Measurements from ENCODE around the gene SLFNL1.

Gene SLFNL1

DNA sequence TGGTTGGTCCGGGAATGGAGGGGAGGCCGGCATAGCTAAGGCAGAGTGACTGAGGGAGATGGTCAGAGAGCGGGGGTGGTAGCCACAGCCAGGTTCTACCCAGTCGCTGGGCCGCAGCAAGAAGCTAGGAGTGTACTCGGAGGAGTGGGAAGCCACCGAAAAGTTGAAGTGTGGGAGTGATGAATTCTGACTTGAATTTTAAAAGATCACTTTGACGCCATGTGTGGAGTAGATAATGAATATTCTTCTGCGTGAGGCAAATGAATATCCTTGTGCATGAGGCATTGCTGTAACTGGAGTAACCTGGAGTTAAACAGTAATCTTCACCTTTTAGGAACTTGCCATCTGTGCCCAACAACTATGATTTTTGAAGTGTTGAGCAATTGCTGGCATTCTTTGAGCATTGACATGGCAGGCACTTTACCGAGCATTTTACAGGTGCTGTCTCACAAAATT is 35.2 kb downstream of the SLFNL1 start:
- DNase-seq = no peak

DNA sequence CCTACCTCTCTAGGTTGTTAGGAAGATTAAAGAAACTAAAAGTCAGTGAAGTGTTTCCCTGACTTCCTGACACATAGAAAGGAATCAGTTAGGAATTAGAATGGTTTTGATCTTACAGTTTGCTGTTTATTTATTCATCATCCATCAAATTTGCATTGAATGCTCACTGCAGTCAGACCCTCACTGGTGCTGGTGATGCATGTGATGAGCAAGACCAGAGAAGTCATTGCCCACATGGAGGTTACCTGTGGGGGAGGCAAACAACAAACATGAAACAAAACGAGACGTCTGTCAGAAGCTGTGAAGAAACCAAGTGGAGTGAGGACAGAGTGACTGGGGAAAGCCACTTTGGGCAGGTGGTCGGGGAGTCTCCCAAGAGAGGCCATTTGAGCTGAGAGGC is 35.6 kb downstream of the SLFNL1 start:
- no peak for DNase-seq

DNA sequence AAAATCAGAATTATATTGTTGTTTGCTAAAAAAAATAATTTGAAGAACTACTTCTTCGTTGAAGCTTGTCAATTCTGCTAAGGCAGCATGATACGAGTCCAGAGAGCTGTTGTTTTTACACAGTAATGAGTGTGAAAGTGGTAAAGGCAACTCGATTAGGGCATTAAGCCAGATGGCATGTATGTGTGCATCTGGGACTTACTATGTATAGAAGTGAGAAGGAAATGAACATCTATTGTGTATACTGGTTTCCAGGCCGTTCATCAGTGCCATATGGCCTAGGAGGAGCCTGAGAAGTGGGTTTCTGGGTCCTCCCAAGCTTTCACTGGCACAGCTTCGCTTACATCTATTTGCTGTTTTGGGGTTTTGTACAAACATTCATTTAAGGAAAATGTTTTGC is 36.4 kb downstream of the SLFNL1 start:
- no peak for DNase-seq

DNA sequence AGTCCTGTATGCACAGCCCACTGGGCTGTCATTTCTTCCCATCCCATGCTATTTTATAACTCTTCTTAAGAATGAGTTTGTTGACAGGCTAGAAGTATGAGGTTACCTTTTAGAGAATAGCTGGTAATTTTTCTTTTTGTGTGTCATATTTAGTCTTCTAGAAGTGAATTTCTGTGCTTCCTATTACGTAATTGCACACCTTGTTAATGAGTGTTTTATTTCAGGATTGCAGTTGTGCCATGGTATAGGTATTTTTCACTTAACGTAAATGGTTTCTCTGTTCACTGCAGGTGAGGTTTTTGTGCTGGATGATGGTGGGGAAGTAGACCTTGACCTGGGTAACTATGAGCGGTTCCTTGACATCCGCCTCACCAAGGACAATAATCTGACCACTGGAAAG is 37.0 kb downstream of the SLFNL1 start:
- no peak for DNase-seq

DNA sequence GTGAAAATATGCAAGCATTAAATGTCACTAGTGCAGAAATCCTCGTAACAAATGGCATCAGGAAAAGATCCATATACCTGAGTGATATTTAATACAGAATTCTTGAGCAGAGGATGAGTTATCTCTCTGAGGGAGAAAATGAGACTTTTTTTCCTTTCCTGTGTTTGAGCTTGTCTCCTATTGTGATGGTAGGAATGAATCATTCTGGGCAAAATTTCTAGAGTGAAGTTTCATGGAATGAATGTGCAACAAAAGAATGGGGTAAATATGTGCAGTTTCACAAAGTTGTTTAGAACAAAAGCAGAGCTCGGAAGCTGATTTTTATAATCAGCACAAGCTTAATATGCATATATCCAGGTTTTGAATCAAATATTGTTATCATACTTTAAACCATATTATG is 37.5 kb downstream of the SLFNL1 start:
- peak in 1 of 5 experiments; percentile 41 for DNase-seq

DNA sequence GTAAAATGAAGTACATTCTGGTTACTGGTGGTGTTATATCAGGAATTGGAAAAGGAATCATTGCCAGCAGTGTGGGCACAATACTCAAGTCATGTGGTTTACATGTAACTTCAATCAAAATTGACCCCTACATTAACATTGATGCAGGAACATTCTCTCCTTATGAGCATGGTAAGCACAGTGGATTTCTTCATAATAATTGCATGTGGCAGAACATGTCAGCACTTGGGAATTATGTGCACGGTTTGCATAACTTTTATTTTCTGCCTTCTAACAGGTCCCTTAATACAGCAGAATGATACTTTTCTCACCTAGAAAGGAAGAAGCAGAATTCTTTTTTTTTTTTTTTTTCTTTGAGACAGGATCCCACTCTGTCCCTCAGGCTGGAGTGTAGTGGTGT is 38.2 kb downstream of the SLFNL1 start:
- DNase-seq = no peak

DNA sequence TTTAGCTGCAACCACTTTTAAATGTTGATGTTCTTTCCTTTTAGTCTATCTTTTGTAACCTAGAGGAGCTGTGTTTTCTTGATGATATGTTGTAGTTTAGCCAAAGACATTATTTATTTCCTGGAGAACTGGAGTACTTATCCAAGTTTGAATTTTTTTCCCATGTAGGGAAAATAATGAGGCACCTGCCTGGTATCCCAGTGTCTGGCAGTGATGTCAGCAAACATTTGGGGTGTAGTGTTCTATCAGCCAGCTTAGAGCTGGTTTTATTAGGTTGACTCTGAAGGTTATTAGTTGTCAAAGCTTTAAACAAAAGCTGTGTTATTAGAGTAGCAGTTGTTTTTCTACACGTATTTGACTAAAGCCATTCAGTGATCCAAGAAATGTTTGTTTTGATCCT is 38.8 kb downstream of the SLFNL1 start:
- DNase-seq = no peak

DNA sequence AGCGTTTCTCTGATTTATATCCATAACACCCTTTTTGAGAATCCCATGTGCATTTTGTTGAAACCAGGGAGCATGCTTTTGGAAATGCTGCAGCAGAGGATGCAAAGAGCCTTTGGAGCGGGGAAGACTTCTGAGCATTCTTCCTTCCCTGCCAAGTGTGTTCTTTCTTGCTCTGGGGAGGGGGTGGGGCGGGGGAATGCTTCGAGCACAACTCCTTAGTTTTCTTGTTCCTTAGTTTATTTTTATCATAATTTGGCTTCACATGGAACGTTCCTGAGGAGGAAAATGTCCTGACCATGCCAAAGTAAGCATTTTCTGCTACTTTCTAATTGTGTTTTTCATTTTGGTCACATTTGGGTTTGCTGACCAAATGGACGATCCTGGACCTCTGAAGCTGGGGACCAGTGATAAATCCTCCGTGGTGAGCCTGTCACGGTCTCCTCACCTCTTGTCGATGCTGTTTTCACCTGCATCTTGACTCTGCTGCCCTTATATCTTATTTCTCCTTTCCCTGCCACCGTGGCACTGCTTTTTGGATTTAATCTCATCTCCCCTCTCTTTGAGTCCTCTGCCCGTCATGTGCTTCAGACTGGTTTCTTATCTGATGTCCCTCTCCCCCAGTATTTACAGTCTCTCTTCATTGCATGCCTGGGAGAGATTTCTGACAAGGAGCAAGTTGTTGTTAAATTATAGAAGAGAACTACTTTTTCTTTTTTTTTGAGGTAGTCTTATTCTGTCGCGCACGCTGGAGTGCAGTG is 39.7 kb downstream of the SLFNL1 start:
- no peak for DNase-seq

DNA sequence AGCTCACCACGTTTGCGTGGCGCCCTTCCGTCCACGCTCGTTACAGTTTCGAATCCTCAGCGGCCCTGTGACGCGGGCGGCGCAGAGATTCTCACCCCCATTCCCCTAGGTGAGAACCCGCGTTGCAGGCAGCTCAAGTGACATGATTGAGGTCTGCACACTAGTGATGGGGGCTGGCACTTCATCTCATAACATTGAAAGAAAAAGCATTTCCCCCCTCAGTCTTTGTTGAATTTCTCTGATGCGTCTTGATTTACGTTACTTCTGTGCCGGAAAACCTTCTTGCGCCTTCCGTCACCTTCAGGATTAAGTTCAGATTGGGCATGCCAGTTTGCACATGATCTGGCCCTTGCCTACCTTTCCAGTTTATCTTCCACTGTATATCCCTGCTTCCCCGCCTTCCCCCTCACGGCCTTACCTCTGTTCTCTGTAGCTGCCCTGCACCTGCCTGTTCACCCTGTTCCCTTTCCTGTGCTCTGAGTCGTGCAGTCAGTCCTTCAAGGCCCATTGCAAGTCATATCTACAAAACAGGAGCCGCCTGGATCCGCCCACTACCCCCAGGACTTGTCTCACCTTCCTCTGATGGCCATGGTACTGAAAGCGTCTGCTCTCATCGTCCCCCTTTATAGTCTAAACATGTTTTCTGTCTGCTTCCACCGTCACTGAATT is 40.9 kb downstream of the SLFNL1 start:
- peak in 4 of 5 experiments; percentile 34 to 75 (median 58) for DNase-seq

DNA sequence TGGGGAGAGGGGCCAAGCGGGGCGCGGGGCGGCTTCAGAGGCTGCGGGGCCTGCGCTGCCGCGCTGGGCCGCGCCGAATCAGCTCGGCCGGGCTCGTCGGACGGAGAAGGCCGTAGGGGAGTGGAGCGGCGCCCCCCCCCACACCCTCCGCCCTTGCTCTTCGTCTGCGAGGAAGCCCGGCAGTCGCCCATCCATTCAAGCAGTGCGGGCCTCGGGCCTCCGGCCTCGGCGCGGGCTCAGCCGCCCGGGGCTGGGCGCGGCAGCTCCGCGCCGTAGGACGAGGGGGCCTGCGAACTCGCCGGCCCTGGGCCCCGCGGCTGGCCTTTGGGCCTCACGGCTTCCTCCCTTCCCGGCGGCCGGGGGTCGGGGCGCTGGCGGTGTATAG is 41.5 kb downstream of the SLFNL1 start:
- no peak for DNase-seq

DNA sequence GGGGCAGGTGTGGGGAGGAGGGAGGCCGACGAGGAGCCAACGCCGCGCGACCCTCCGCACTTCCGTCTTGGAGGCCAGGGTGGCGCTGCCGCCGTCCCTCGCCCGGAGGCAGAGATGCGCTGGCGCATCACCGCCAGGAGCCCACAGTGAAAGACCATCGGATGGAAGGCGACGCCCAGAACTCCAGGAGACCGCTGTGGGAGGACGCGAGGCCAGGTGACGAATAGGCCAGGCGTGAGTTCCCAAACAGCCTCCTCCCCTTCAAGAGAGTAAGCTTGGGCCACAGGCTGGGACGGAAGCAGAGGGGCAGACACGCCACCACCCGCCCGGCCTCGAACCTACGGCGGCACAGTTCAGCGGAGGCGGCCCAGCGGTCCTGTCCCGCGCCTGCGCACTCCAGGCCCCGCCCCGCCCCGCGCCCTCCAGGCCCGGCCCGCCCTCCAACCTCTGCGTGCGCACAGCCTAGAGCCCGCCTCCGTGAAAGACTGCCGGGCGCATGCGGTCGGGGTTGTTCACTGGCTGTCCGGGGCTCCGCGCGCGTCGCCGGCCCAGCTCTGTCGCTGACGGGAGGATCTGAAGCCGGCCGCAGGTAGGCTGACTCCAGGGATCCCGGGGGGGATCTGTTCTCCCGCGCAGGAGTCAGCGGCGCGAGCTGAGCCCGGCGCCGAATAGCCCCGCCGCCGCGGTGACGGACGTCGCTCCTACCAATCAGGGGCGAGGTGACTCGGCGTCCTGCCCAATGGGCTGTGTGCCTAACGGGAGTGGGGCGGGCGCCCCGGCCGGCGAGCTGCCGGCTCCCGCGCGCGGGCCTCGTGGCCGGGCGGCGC is 42.1 kb downstream of the SLFNL1 start, which contains the start of gene CTPS1:
TSS of gene CTPS1 (plus strand) at position 456 of the 827 bp plus-strand sequence. CDS start 3,595 bp downstream, outside the sequence.
- DNase-seq = peak; percentile 88 to 96 (median 93)

DNA sequence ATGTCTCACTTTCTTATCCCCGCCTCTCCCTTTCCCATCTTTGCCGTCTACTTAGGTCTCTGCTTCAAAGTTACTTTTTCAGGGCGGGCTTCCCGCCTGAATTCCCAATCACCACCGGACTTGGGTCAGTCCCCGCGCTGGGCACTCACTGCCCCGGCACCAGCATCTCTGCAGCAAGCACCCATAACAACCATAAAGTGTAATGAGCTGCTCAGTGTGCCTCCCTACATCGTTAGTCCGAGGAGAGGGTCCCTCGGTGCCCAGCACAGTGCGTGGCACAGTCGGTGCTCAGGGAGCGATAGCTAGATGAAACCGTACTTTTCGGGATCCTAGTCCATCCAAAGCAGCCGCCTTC is 42.7 kb downstream of the SLFNL1 start:
- DNase-seq = no peak

DNA sequence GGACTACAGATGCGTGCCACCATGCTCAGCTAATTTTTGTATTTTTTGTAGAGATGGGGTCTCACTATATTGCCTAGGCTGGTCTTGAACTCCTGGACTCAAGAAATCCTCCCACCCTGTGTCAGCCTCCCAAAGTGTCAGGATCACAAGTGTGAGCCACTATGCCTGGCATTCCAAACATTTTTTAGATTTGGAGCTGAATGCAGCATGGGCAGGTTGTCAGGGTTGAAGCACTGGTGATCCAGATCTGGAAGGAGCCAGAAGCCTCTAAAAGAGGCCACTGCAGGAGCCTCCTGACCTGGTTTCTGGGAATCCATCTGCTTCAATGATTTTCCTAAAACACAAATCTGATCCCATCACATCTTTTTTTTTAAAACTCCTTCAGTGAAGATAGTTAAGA is 43.8 kb downstream of the SLFNL1 start:
- DNase-seq = no peak

DNA sequence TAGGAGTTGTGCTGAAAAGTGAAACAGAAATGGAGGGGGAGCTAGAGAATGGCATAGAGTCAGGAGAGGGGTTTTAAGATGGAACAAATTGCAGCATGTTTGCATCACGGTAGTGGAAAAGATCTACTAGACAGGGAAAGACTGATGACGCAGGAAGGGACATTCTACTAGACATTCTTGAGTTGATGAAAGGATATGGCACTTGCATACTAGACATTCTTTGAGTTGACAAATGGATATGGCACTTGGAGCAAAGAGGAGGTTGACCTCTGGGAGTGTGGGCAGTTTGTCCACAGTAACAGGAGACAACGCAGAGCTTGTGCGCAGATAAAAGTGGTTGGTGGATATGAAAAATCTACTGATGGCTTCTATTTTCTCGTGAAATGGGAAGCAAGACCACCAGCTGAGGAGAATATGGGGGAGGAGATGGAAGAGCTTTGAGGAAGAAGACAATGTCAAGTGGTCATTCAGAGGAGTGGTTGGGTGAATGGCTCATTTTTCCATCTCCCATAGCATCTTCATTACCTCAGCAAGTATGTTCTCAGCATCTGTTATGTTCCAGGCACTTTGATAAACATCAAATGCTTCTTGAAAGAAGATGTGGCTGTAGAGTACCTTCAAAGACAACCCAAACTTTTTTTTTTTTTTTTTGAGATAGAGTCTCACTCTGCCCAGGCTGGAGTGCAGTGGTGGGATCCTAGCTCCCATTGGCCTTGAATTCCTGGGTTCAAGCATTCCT is 44.4 kb downstream of the SLFNL1 start:
- no peak for DNase-seq

DNA sequence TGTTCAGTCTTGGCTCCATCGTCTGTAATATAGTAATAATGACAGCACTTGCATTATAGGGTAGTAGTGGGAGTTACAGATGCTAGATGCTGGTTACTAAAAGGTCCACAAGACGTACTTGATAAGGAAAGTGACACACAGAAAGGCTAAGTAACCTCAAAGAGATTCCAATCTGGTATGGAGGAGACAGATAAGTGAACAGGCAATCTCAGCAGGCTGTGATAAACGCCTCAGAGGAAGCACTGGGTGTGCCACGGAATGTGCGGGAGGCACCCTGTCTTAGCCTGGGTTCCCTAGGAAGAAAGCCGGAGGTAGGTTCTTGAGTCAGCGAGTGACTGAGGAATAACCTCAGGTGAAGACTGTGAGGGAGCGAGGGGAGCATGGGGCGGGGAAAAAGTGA is 46.6 kb downstream of the SLFNL1 start:
- no peak for DNase-seq

DNA sequence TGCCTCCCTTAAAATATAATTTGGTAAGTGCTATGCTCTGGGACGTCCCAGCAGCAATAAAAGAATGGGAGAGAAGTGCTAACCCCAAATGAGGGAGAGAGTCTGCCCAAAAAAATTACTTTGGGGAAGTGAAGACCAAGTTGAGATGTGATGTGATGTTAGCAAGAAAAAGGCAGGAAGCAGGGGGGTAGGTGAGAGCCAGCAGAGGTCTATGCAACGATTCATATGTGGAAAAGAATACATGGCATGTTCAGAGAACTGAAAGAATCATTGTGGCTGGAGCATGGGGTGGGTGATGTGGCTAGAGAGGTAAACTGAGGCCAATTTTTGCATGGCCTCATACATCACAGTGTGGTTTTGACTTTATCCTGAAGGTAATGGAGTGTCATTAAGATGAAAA is 47.6 kb downstream of the SLFNL1 start:
- peak in 1 of 5 experiments; percentile 22 for DNase-seq

DNA sequence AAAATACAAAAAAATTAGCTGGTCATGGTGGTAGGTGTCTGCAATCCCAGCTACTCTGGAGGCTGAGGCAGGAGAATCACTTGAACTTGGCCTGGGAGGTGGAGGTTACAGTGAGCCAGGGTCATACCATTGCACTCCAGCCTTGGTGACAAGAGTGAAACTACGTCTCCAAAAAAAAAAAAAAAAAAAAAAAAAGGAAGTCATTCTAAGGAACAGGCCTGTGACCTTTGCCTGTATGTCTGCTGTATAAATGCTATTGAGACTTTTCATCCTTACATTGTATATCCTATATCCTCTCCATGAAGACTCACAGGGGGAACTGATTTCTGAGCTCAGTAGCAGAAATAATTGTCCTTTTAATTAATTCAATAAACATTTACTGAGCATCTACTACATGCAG is 49.6 kb downstream of the SLFNL1 start:
- no peak for DNase-seq

DNA sequence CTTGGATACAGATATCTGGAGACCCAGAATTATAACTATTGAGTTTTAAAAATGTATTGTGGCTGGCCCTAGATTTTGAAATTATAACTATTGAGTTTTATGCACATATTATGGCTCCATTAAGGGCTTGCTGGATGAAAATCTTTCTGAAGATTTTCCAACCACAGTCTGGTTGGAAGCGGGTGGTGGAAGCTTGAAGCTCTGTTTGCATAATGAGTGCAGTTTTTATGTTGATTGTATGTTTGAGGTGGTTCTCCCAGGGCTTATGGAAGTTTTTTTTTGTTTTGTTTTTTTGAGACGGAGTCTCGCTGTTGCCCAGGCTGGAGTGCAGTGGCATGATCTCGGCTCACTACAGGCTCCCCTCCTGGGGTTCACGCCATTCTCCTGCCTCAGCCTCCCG is 52.1 kb downstream of the SLFNL1 start:
- no peak for DNase-seq

DNA sequence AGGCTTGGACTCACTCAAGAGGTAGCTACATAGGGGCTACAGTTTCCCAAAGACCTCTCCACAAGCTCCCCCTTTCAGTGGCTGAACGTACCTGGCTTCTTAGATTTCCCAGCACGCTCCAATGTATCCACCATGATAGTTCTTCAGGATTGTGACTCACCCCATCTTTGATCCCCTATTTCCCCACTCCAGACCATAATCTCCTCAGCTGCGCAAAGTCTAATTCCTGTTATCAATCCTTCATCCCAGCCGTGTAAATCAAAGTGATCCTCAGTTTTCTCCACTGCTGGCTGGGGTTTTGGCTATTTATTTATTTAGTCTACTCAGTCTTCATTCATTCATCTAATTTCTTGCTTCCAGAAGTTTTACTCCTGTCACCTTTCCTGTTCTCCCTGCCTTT is 55.1 kb downstream of the SLFNL1 start:
- no peak for DNase-seq
